ENCODE measurements around the gene AGGF1.

GRCh38 chr5:77101298-77101697, 71.1 kb downstream of the AGGF1 start:
- TF ChIP-seq, protein P1, sequence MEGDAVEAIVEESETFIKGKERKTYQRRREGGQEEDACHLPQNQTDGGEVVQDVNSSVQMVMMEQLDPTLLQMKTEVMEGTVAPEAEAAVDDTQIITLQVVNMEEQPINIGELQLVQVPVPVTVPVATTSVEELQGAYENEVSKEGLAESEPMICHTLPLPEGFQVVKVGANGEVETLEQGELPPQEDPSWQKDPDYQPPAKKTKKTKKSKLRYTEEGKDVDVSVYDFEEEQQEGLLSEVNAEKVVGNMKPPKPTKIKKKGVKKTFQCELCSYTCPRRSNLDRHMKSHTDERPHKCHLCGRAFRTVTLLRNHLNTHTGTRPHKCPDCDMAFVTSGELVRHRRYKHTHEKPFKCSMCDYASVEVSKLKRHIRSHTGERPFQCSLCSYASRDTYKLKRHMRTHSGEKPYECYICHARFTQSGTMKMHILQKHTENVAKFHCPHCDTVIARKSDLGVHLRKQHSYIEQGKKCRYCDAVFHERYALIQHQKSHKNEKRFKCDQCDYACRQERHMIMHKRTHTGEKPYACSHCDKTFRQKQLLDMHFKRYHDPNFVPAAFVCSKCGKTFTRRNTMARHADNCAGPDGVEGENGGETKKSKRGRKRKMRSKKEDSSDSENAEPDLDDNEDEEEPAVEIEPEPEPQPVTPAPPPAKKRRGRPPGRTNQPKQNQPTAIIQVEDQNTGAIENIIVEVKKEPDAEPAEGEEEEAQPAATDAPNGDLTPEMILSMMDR (IDR thresholded peaks at IDR 0.05): no peak
- TF ChIP-seq MAX (CRISPR knock-in tag; IDR thresholded peaks at IDR 0.05) (no peak), JUN (CRISPR knock-in tag; IDR thresholded peaks at IDR 0.05) (no peak), MYBL2 (CRISPR knock-in tag; IDR thresholded peaks at IDR 0.05) (no peak), NR1H2 (CRISPR knock-in tag; IDR thresholded peaks at IDR 0.05) (no peak), NFYB (CRISPR knock-in tag; conservative IDR thresholded peaks at IDR 0.05; ENCODE audit: low read depth) (no peak), KAT7 (CRISPR knock-in tag; IDR thresholded peaks at IDR 0.05; ENCODE audit: borderline replicate concordance) (no peak), CREB1 (CRISPR knock-in tag; IDR thresholded peaks at IDR 0.05) (no peak), ZNF317 (CRISPR knock-in tag; IDR thresholded peaks at IDR 0.05; ENCODE audit: borderline replicate concordance, low read depth) (no peak)
- TF ChIP-seq, protein P2, sequence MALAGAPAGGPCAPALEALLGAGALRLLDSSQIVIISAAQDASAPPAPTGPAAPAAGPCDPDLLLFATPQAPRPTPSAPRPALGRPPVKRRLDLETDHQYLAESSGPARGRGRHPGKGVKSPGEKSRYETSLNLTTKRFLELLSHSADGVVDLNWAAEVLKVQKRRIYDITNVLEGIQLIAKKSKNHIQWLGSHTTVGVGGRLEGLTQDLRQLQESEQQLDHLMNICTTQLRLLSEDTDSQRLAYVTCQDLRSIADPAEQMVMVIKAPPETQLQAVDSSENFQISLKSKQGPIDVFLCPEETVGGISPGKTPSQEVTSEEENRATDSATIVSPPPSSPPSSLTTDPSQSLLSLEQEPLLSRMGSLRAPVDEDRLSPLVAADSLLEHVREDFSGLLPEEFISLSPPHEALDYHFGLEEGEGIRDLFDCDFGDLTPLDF (CRISPR knock-in tag; IDR thresholded peaks at IDR 0.05): no peak
- TF ChIP-seq, protein P3, sequence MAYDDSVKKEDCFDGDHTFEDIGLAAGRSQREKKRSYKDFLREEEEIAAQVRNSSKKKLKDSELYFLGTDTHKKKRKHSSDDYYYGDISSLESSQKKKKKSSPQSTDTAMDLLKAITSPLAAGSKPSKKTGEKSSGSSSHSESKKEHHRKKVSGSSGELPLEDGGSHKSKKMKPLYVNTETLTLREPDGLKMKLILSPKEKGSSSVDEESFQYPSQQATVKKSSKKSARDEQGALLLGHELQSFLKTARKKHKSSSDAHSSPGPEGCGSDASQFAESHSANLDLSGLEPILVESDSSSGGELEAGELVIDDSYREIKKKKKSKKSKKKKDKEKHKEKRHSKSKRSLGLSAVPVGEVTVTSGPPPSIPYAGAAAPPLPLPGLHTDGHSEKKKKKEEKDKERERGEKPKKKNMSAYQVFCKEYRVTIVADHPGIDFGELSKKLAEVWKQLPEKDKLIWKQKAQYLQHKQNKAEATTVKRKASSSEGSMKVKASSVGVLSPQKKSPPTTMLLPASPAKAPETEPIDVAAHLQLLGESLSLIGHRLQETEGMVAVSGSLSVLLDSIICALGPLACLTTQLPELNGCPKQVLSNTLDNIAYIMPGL (CRISPR knock-in tag; IDR thresholded peaks at IDR 0.05): no peak
- TF ChIP-seq, protein P4, sequence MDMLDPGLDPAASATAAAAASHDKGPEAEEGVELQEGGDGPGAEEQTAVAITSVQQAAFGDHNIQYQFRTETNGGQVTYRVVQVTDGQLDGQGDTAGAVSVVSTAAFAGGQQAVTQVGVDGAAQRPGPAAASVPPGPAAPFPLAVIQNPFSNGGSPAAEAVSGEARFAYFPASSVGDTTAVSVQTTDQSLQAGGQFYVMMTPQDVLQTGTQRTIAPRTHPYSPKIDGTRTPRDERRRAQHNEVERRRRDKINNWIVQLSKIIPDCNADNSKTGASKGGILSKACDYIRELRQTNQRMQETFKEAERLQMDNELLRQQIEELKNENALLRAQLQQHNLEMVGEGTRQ (CRISPR knock-in tag; IDR thresholded peaks at IDR 0.05): no peak
- TF ChIP-seq, protein P5, sequence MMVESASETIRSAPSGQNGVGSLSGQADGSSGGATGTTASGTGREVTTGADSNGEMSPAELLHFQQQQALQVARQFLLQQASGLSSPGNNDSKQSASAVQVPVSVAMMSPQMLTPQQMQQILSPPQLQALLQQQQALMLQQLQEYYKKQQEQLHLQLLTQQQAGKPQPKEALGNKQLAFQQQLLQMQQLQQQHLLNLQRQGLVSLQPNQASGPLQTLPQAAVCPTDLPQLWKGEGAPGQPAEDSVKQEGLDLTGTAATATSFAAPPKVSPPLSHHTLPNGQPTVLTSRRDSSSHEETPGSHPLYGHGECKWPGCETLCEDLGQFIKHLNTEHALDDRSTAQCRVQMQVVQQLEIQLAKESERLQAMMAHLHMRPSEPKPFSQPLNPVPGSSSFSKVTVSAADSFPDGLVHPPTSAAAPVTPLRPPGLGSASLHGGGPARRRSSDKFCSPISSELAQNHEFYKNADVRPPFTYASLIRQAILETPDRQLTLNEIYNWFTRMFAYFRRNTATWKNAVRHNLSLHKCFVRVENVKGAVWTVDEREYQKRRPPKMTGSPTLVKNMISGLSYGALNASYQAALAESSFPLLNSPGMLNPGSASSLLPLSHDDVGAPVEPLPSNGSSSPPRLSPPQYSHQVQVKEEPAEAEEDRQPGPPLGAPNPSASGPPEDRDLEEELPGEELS (CRISPR knock-in tag; IDR thresholded peaks at IDR 0.05): no peak
